ENCODE measurements around the gene ASIC3. TPM values are rescaled to one million over a fixed set of nuclear protein-coding genes. Genes with fewer than 3 reads are reported as not detected.
"Not testable (repeated sequence)": the region's sequence is repeated elsewhere in the genome, so short reads cannot be mapped to it uniquely, and the experiment has no call there.

Gene ASIC3
- total and polyA plus RNA-seq, 2 experiments from 2014 or later = 6.8 to 9.8 TPM

GRCh38 chr7:151008511-151009323 is 39.6 kb upstream of the ASIC3 start:
- H3K4me3 ChIP-seq = no peak overlapping the region
- no peak overlapping the region for H3K27ac ChIP-seq
- H3K4me1 ChIP-seq (ENCODE audit: low read depth) = peaks cover 30% of the 10 kb centered on the region
- DNase-seq (ENCODE audit: low read depth in 1 of 2, low spot score in 1 of 2) = peak in 1 of 2 donors; percentile 76
- peak; percentile 82 for TF ChIP-seq CTCF (IDR thresholded peaks at IDR 0.05; ENCODE audit: low read depth, low read length)
- no peaks in the 10 kb centered on the region for H3K36me3 ChIP-seq
- no peaks in the 10 kb centered on the region for H3K9me3 ChIP-seq (ENCODE audit: low read depth)
- no peaks in the 10 kb centered on the region for H3K27me3 ChIP-seq

- Histone ChIP-seq H3K4me1 (ENCODE audit: low read depth) (peaks cover 30% of the 10 kb centered on the region), H3K36me3 (no peaks in the 10 kb centered on the region), H3K27me3 (no peaks in the 10 kb centered on the region), H3K9me3 (ENCODE audit: low read depth) (no peaks in the 10 kb centered on the region), H3K27ac (peak overlapping the region; percentile 73), H3K4me3 (no peak overlapping the region)
- TF ChIP-seq CTCF (IDR thresholded peaks at IDR 0.05; ENCODE audit: low read depth, low read length) = no peak
- DNase-seq (ENCODE audit: low read depth in 1 of 2, low spot score in 1 of 2) = no peak
Observed at GRCh38 chr7:151009327-151010036, 38.8 kb upstream of the ASIC3 start.

- H3K4me1 ChIP-seq (ENCODE audit: low read depth) = peaks cover 30% of the 10 kb centered on the region
- no peak for TF ChIP-seq CTCF (IDR thresholded peaks at IDR 0.05; ENCODE audit: low read depth, low read length)
- H3K36me3 ChIP-seq = no peaks in the 10 kb centered on the region
- no peaks in the 10 kb centered on the region for H3K9me3 ChIP-seq (ENCODE audit: low read depth)
- DNase-seq (ENCODE audit: low read depth in 1 of 2, low spot score in 1 of 2) = no peak
- H3K27me3 ChIP-seq = no peaks in the 10 kb centered on the region
- no peak overlapping the region for H3K4me3 ChIP-seq
- peak overlapping the region; percentile 73 for H3K27ac ChIP-seq
Observed at GRCh38 chr7:151010037-151010306, 38.4 kb upstream of the ASIC3 start.

- peak; percentile 52 to 75 for DNase-seq (ENCODE audit: low read depth in 1 of 2, low spot score in 1 of 2)
- H3K27me3 ChIP-seq = no peaks in the 10 kb centered on the region
- TF ChIP-seq CTCF (IDR thresholded peaks at IDR 0.05; ENCODE audit: low read depth, low read length) = no peak
- peak overlapping the region; percentile 73 for H3K27ac ChIP-seq
- H3K36me3 ChIP-seq = no peaks in the 10 kb centered on the region
- no peak overlapping the region for H3K4me3 ChIP-seq
- peaks cover 30% of the 10 kb centered on the region for H3K4me1 ChIP-seq (ENCODE audit: low read depth)
- H3K9me3 ChIP-seq (ENCODE audit: low read depth) = no peaks in the 10 kb centered on the region
Observed at GRCh38 chr7:151010307-151011096, 37.8 kb upstream of the ASIC3 start.

- no peak overlapping the region for H3K4me3 ChIP-seq
- DNase-seq (ENCODE audit: low read depth in 1 of 2, low spot score in 1 of 2) = peak in 1 of 2 donors; percentile 37
- TF ChIP-seq CTCF (IDR thresholded peaks at IDR 0.05; ENCODE audit: low read depth, low read length) = no peak
- H3K36me3 ChIP-seq = no peaks in the 10 kb centered on the region
- H3K9me3 ChIP-seq (ENCODE audit: low read depth) = no peaks in the 10 kb centered on the region
- peaks cover 30% of the 10 kb centered on the region for H3K4me1 ChIP-seq (ENCODE audit: low read depth)
- no peaks in the 10 kb centered on the region for H3K27me3 ChIP-seq
- H3K27ac ChIP-seq = peak overlapping the region; percentile 73
Observed at GRCh38 chr7:151011097-151011409, 37.3 kb upstream of the ASIC3 start.

GRCh38 chr7:151011616-151012015 is 36.7 kb upstream of the ASIC3 start:
- H3K9me3 ChIP-seq (ENCODE audit: low read depth); H3K27ac ChIP-seq; H3K27me3 ChIP-seq; H3K4me3 ChIP-seq; H3K36me3 ChIP-seq; DNase-seq (ENCODE audit: low read depth in 1 of 2, low spot score in 1 of 2): not testable (repeated sequence)
- H3K4me1 ChIP-seq (ENCODE audit: low read depth) = peaks cover 30% of the 10 kb centered on the region
